HS-27A (cell line): ENCODE data around the gene MFGE8.

Source experiments
- DNase-seq: peaks from one replicate; pipeline ENCODE4 v3.0.0-alpha.2; 2012; ENCODE audit warnings: low read depth, missing footprints

Gene MFGE8

GRCh38 chr15:88918738-88919137 is 5.6 kb upstream of the MFGE8 start:
- DNase-seq: peak; percentile 96

DNA sequence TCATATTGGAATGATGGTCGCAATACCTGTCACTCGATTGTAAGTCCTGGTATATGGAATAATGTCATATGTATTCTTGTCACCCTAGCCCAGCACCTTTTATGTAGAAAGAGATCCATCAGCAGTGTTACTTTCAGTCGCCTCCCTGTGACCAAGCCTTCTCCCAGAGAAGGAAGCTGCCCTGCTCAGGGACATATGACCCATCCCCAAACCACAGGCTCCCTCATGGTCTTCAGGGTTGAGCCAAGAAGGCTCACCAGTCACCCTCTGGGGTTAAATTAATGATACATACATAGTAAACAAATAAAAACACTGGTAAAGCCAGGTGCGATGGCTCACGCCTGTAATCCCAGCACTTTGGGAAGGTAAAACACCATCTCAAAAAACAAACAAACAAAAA is 4.6 kb upstream of the MFGE8 start:
- DNase-seq: no peak

GRCh38 chr15:88915354-88915753 is 2.2 kb upstream of the MFGE8 start:
- no peak for DNase-seq

- DNase-seq: no peak
Observed at GRCh38 chr15:88913850-88914169, 631 bp upstream of the MFGE8 start.

DNA sequence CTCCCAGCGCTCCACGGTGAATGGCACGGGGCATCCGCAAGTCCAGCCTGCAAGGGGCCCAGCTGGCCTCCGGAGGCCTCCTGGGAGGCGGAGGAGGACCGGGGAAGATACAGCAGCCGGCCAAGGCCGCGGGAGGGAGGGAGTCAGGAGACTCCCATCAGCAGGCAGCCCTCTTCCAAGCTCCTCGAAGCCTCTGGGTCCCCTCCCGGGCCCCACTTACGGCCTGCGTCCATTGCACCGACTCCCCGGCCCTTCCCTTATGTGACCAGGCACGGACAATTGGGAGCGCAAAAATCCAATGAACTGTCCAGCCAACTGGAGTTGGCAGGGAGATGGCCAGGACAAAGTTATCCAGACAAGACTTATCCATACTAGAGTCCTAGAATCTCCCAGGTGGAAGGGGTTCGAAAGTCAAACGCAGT is 668 bp downstream of the MFGE8 start:
- no peak for DNase-seq

DNA sequence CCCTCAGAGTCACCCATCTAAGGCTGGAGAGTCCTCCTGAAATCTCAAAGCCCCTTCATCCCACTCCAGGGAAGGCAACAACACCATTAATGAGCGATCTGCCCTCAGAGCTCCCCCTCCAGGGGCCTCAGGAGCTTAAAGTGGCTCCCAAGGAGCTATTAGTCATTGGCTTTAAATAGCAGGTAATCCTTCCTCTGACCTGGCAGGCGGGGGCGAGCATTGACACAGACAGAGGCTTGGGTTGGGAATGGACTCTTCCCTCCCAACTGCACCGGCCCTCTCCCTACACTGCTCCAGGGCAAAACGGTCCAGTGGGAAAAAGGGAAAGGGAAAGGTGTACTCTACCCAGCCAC is 1.4 kb downstream of the MFGE8 start:
- DNase-seq: no peak

GRCh38 chr15:88909956-88910831 is 3.0 kb downstream of the MFGE8 start:
- DNase-seq: no peak

- no peak for DNase-seq
Observed at GRCh38 chr15:88908697-88909621, 4.2 kb downstream of the MFGE8 start.

DNA sequence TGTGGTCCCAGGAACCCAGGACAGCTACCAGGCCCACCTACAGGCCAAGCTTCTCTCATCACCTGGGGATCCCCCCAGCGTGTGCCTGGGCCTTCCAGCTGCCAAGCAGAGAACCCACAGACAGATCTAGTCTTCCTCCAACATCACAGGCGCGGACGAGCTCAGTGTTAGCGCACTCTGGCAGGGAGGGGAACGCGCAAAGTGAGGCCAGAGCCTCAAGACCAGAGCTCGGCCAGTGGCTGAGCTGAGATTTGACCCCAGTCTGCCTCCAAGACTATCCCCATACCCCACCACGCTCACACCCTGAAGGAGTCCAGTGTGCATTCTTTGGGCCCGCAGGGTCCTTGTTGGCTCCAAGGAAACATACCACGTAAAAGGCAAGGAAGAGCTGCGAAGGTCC is 5.1 kb downstream of the MFGE8 start:
- DNase-seq: no peak

- no peak for DNase-seq
Observed at GRCh38 chr15:88907111-88907510, 6.1 kb downstream of the MFGE8 start.

- no peak for DNase-seq
Observed at GRCh38 chr15:88906551-88906950, 6.6 kb downstream of the MFGE8 start.

GRCh38 chr15:88906130-88906529 is 7.0 kb downstream of the MFGE8 start:
- no peak for DNase-seq

DNA sequence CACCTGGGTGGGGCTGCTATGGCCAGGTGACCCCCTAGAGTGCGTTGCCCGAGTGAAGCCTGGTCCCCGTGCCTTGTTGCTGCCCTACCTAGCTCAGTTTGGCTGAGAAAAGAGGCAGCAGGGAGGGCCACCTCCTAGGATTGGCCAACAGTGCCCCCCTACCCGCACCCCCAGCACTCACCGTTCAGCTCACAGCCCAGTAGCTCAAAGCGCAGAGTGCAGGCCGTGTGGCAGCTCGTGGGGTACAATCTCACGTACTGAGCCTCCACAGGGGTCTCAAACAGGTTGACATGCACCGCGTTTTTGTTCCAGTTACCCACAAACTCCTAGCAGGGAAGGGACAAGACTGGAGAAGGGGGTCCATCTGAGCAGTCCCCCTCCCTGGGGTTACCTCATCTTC is 7.6 kb downstream of the MFGE8 start:
- no peak for DNase-seq

GRCh38 chr15:88904624-88905327 is 8.4 kb downstream of the MFGE8 start:
- no peak for DNase-seq

DNA sequence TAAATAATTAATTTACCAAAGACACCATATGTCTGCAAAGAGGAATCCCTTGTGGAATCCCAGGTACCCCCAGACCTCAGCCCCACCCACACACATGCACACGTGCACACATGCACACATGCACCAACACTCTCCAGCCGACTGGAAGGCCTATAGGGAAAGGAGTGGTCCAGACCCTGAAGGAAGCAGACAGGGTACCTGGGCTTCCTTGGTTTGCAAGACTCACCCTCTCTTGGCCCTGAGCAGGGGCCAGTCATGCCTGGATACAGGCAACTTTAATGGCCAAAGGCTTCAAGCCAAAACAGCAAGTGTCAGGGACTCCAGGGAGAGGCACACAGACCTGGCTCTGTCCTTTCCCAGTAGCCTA is 8.9 kb downstream of the MFGE8 start:
- DNase-seq: no peak

DNA sequence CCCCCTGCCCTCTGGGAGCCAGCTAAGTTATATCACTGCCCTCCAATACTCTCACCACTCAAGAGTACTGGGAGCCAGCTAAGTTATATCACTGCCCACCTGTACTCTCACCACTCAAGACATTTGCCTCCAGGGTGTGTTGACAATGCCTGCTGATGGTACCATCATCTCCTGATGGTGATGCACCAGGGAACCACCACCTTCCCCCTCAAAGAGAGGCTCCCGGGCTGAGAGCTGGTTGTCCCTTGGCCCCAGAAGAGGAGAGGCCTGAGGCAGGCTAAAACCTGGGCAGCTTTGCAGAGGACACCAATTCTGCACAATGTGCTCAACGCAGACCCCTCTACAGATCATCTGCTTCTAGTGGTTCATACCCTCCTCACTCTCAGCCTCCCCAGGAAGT is 10.3 kb downstream of the MFGE8 start:
- DNase-seq: no peak

- no peak for DNase-seq
Observed at GRCh38 chr15:88902221-88902835, 10.9 kb downstream of the MFGE8 start.

GRCh38 chr15:88901508-88902220 is 11.5 kb downstream of the MFGE8 start:
- DNase-seq: no peak

DNA sequence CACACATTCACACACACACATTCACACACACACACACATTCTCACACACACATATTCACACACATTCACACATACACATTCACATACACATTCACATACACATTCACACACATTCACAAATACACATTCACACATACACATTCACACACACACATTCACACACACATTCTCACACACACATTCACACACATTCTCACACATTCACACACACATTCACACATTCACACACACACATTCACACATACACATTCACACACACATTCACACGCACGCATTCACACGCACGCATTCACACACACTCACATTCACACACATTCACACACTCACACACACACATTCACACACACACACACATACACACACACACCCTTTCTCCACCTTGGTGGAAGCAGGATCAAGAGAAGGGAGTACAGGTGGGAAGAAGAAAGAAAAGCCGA is 12.2 kb downstream of the MFGE8 start:
- DNase-seq: no peak

DNA sequence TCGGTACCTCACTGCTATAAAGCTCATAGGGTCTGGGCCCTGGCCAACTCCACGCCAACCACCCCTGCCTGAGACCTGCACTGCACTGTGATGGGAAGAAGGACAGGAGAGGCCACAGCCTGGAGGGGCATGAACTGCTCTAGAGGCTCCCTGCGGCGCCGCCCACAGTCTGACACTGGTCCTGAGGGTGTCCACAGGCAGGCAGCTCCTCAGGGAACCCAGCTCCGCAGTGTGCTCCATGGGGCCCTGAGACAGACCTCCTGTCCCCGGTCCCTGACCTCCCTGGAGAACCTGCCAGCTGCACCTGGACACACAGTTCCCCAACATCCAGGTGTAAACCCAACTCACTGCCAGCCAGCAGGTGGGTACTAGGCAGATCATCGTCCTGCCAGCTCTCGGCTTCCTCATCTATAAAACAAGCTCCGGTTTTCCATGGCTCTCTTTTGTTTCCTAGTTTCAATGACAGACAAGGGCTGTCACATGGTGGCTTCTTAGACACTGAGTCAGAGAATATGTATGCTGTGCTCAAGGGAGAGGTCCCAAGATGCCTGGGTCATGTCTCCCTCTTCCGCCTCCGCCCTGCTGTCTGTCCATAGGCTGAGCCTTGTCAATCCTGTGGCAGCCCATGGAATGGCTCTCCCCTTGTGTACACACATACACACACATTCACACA is 12.7 kb downstream of the MFGE8 start:
- no peak for DNase-seq

DNA sequence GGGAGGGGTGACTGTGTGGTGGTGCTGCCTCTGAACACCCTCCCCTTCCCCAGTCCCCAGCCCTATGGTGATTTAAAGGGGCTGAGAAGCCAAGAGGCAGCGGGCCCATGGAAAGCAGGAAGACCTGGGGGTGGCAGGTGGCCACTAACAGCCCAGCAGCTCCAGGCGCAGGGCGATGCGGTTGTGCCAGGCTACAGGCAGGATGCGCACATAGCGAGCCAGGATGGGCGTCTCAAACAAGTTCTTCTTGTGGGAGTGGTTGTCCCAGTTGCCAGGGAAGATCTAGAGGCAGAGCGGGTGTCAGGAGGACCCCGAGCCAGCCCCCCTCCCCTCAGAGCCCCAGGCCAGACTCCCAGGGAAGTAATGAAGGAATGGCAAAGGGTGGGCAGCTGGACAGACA is 13.9 kb downstream of the MFGE8 start:
- DNase-seq: no peak
